ENCODE data around the gene SDCCAG8.

The SDCCAG8 gene

GRCh38 chr1:243420016-243420945 lies 164.4 kb downstream of the SDCCAG8 start:
- DNase-seq (ENCODE audit: low read depth in 3 of 3): no peak

DNA sequence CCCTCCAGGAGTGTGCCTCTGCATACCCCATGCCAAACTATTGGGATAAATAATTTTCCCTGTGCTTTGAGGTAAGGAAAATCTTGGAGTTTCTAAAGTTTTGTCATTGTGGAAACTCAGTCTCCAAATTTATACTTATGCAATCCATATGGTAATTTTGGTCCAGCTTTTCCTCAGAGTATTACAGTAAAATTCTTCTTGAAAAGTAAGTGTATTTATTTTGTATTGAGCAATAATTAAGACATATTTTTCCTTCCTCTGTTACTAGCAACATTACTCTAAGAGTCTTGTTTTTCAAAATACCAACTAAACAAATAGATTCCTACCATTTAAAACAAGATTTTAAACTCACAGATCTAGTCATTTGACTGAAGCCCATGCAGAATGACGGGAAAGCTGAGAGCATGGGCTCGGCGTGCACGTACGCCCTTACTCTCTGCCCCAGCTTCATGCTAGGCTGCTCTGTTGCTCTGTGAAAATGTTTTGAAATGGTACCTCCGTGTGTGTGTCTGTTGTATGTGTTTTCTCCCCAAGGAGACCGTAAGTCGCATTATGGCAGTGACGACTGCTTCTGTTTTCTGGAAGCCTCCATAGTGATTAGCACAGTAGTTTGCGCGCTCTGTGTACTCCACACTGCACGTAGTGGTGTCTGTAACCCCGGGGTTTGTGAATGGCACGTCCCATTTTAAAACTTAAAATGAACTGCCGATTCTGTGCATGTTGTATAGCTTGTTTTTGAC lies 165.3 kb downstream of the SDCCAG8 start:
- DNase-seq (ENCODE audit: low read depth in 3 of 3): no peak

DNA sequence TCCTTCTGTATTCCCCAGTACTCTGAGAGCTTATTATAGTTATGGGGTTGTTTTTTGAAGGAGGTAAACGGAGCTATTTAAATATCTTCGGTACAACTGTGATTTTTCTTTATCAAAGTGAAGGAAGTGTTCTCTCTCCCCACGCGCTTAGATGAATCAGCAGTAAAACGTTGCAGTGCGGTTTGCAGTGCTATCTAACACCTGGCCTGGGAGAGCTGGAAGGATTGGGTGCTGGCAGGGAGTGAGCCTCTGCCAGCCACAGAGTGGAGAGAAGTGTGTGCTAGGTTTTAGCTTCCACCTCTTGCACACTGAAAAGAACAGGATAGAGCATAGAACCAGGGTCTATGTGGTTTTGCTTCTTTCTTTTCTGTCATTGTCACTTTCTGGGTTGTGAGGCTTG lies 165.9 kb downstream of the SDCCAG8 start:
- peak; percentile 18 to 44 (median 26) for DNase-seq (ENCODE audit: low read depth in 3 of 3)

GRCh38 chr1:243422362-243422761 lies 166.5 kb downstream of the SDCCAG8 start:
- DNase-seq (ENCODE audit: low read depth in 3 of 3): no peak

- no peak for DNase-seq (ENCODE audit: low read depth in 3 of 3)
Measured at GRCh38 chr1:243428084-243428483, 172.2 kb downstream of the SDCCAG8 start.

DNA sequence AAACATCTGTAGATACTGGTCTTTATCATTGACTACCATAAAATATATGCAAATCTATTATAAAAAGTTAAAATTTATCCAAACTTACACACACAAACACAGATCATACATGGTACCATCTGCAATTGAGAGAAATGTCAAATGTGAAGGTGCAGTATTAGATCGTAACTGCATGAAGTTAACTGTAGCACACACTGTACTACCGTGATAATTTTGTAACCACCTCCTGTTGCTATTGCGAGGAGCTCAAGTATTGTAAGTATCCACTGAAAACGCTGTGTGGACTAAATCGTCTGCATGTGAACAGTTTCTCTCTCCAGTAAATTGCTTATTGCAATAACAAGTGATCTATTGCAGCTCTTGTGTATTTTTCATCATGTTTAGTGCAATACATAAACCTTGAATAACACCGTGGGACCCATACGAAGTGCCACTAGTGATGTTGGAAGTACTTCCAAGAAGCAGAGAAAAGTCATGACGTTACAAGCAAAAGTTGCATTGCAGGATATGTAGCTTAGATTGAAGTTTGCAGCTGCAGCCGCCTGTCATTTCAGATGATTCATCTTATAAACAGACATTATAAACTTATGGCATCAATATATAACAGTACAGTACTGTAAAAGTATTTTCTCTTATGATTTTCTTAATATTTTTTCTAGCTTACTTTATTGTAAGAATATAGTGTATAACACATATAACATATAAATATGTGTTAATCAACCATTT lies 172.9 kb downstream of the SDCCAG8 start:
- no peak for DNase-seq (ENCODE audit: low read depth in 3 of 3)

GRCh38 chr1:243431591-243431990 lies 175.8 kb downstream of the SDCCAG8 start:
- DNase-seq (ENCODE audit: low read depth in 3 of 3): no peak

GRCh38 chr1:243432136-243432535 lies 176.3 kb downstream of the SDCCAG8 start:
- DNase-seq (ENCODE audit: low read depth in 3 of 3): no peak

- DNase-seq (ENCODE audit: low read depth in 3 of 3): no peak
Measured at GRCh38 chr1:243433737-243434370, 178.0 kb downstream of the SDCCAG8 start.

- DNase-seq (ENCODE audit: low read depth in 3 of 3): no peak
Measured at GRCh38 chr1:243434594-243434993, 178.8 kb downstream of the SDCCAG8 start.

DNA sequence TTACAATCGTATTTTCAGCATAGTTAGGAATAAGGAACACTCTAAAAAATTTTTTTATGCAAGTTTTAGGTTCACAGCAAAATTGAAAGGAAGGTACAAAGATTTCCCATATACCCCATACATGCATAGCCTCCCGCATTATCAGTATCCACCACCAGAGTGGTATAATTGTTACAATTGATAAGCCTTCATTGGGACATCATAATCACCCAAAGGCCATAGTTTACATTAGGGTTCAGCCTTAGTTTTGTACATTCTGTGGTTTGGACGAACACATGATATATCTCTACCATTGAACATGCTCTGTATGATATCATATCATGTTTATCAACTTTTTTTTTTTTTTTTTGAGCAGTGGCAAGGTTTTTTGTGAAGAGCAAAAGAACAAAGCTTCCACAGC lies 180.0 kb downstream of the SDCCAG8 start:
- DNase-seq (ENCODE audit: low read depth in 3 of 3): no peak

DNA sequence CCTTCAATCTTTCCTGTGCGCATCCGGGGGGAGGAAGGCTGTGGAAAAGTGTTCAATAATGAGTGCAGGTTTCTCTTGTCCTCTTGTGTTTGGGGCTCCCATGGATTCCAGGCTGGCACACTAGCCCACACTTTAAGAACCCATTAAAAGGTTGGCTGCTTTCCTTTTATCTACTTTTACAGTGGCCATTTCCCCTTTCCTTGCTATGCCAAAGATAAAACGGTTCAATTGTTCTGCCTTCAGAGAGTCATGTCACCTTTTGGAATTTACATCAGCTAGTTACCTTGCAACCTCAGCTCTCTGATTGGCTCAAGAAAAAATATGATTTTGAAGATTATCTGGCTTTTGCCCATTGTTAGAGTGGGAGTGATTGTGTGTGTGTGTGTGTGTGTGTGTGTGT lies 182.3 kb downstream of the SDCCAG8 start:
- no peak for DNase-seq (ENCODE audit: low read depth in 3 of 3)

DNA sequence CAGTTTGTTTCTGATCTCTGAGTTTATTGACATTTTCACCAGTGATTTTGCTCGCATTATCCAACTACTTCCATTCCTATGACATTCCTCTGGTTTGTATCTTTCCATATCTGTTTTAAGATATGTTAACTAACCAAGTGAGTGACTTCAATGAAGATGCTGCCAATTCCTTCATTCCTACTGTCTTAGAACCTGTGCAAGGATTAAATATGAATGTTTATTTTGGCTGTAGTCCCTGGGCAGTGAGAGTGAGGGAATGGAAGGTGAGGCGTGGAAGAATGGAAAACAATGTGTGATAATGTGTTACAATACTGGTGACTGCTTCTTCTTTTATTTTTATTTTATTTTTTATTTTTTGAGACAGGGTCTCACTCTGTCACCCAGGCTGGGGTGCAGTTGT lies 183.0 kb downstream of the SDCCAG8 start:
- no peak for DNase-seq (ENCODE audit: low read depth in 3 of 3)

- DNase-seq (ENCODE audit: low read depth in 3 of 3): no peak
Measured at GRCh38 chr1:243440406-243440805, 184.6 kb downstream of the SDCCAG8 start.

DNA sequence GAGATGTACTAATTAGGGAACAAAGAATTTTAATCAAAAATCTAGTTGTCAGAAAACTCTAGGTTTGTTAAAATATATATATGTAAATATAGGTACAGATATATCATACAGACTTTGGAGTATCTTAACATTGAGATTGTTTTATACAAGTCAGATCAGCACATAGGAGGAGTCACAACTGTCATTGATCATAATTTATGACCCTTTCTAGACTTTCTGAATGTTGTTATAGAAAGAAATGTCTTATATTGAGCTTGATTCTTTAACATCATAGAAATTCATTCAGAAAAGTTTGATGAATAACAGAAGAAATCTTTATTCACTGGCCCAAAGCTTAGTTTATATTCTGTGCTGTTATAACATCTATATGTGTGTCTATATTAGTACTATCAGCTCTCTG lies 185.8 kb downstream of the SDCCAG8 start:
- DNase-seq (ENCODE audit: low read depth in 3 of 3): no peak

DNA sequence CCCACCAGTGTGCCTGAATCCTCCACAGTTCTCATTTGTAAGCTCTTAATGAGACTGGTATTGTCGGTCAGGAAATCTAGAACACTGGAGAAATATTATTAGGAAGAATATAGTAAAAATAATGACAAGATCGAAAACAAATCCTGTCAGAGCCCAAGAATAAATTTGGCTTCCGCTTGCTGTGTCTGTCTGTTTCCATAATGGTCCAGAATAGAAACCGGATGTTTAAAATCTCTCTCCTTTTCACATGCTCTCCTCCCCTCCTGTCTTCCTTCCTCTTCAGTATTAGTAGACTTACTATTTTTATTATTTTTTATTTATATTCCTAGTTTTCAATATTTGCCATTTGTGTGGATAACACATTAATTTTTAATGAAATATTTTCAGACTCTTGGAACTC lies 187.7 kb downstream of the SDCCAG8 start:
- DNase-seq (ENCODE audit: low read depth in 3 of 3): no peak

DNA sequence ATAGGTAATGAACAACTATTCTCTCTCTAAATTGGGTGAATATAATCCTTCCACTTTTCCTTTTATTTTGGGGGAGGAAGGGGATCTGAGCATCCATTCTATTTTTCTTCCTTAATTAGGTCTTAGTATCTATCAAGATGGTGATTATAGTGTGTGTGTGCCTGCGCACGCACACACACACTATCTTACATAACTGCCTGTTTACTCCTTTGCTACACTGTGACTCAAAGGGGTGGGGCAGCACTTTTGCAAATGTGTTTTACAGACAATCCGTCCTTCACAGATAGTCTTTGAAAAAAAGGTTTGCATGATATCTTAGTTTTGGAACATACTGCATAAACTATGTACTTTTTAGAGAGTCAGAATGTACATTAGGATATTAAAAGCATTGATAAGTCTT lies 191.5 kb downstream of the SDCCAG8 start:
- DNase-seq (ENCODE audit: low read depth in 3 of 3): no peak

- DNase-seq (ENCODE audit: low read depth in 3 of 3): no peak
Measured at GRCh38 chr1:243447844-243448243, 192.0 kb downstream of the SDCCAG8 start.

GRCh38 chr1:243449373-243449772 lies 193.5 kb downstream of the SDCCAG8 start:
- DNase-seq (ENCODE audit: low read depth in 3 of 3): no peak

DNA sequence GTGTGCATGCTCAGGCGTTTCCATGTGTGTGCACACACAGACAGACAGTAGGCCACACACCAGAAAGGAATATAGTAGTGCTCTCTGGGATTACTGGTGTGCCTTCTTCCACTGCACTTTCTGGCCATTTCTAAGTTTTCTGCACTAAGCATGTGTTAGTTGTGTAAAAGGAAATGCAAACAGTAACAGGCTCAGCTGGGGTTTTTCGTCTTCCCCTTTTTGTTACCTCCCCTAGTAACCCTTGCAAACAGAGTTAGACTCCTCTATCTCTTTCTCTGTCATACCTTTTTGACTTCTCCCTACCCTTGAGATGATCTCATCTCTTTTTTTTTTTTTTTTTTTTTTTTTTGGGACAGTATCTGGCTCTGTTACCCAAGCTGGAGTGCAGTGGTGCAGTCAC lies 196.3 kb downstream of the SDCCAG8 start:
- DNase-seq (ENCODE audit: low read depth in 3 of 3): no peak

DNA sequence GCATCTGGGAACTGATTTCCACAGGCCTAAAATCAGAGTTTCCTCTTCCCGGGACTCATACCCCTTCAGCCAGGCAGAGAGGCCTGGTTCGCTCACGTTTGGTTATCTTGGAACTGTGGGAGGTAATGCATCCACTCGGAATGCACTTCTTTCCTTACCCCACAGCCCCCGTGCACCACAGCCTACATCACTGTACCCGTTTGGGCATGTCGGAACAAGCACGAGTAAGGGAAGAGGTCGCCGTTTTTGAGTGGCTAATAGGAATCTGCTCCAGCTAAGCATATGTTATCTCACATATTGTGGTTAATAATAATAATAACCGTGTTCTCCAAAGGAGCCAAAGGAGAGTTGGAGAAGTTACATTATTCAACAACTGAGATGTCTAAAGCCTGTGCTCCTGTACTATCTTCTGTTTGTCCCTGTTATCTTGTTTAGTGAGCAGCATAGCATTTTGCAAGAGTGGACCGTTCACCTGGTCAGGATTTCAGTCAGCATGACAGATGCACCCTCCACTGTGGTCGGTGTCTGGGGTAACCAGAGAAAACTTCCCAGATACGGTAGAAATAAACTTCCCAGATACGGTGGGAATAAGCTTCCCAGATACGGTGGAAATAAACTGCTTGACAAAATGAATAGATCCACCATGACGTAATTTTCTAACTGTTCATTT lies 198.6 kb downstream of the SDCCAG8 start:
- DNase-seq (ENCODE audit: low read depth in 3 of 3): no peak

Data from stimulated activated CD4-positive, alpha-beta T cell treated with anti-CD3 and anti-CD28 coated beads, TNF-alpha, amount 100 ng/mL, for 24 hours (primary cell).